Measurements from ENCODE around the gene POR. TPM values are rescaled to one million over a fixed set of nuclear protein-coding genes. Genes with fewer than 3 reads are reported as not detected.

Gene POR
- total and polyA plus RNA-seq, 11 donors = 38.3 to 202 (median 80.0) TPM

DNA sequence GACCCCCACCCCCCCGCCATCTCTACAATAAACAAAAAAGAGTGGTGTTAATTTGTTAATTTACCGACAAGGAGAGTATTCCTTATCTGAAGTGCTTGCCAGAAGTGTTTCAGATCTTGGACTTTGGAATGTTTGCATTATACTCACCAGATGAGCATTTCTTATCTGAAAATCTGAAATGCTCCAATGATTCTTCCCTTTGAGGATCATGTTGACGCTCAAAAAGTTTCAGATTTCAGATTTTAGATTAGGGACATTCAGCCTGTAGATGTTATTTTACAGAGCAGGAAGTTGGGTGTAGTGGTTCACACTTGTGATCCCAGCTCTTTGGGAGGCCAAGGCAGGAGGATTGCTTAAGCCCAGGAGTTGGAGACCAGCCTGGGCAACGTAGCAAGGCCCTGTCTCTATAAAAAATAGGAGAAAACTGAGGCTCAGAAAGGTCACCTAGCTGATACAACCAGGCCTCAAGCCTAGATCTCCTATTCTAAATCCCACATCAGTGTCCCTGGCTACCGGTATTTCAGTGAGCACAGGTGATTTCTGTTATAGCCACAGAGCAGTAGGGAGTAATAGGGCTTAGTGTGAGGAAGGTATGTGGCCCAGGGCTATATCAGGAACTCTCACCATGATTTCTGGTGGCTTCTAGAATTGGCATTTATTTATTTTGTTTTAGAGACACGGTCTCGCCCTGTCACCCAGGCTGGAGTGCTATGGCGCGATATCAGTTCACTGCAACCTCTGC, 44.0 kb downstream of the POR start:
- intact Hi-C loops (cut with DNase I) = loop anchor here in 2 of 10 donors (5.0 to 10.0 kb wide), 2 partner anchors 37 to 56 kb away; no protein-coding TSS in a partner anchor
- DNase-seq (peak in 1 of 5 donors; percentile 11), ATAC-seq (no peak)
- no peaks in the 10 kb centered on the region for H3K9me3 ChIP-seq
- H3K27ac ChIP-seq = no peak overlapping the region
- H3K4me1 ChIP-seq = peaks cover 0 to 38% (median 23%) of the 10 kb centered on the region in 12 donors
- no peak overlapping the region for H3K4me3 ChIP-seq
- 91 to 95% (median 93%) methylated on average over 9 of the region's 9 CpGs for WGBS, 4 donors
- TF ChIP-seq POLR2A (IDR thresholded peaks at IDR 0.05) = no peak
- TF ChIP-seq, protein P1, sequence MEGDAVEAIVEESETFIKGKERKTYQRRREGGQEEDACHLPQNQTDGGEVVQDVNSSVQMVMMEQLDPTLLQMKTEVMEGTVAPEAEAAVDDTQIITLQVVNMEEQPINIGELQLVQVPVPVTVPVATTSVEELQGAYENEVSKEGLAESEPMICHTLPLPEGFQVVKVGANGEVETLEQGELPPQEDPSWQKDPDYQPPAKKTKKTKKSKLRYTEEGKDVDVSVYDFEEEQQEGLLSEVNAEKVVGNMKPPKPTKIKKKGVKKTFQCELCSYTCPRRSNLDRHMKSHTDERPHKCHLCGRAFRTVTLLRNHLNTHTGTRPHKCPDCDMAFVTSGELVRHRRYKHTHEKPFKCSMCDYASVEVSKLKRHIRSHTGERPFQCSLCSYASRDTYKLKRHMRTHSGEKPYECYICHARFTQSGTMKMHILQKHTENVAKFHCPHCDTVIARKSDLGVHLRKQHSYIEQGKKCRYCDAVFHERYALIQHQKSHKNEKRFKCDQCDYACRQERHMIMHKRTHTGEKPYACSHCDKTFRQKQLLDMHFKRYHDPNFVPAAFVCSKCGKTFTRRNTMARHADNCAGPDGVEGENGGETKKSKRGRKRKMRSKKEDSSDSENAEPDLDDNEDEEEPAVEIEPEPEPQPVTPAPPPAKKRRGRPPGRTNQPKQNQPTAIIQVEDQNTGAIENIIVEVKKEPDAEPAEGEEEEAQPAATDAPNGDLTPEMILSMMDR (IDR thresholded peaks at IDR 0.05) = no peak
- peaks cover 0 to 75% (median 49%) of the 10 kb centered on the region in 9 donors for H3K36me3 ChIP-seq
- H3K27me3 ChIP-seq = no peaks in the 10 kb centered on the region

DNA sequence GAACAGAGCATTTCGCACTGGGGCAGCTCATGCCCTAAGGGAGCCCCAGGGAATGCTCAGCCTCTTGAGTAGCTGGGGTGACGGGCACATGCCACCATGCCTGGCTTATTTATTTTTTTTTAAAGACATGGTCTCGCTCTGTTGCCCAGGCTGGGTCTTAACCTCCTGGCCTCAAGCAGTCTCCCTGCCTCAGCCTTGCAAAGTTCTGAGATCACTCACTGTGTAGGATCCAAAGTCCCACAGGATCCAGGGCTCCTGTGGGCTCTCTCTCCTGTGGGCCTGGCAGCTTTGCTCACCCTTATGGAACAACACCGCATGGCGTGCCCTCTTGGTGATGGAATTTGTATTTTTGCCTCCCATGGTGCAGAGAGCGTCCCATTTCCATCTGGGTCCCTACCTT, 45.4 kb downstream of the POR start:
- 90 to 99% (median 96%) methylated on average over 5 to 6 of the region's 6 CpGs for WGBS, 4 donors
- Histone ChIP-seq H3K36me3 (peaks cover 0 to 61% (median 35%) of the 10 kb centered on the region in 9 donors), H3K4me3 (no peak overlapping the region), H3K4me1 (peaks cover 0 to 48% (median 25%) of the 10 kb centered on the region in 12 donors), H3K27ac (no peak overlapping the region), H3K9me3 (no peaks in the 10 kb centered on the region), H3K27me3 (no peaks in the 10 kb centered on the region)
- TF ChIP-seq, protein P1 (IDR thresholded peaks at IDR 0.05) = no peak
- TF ChIP-seq POLR2A (IDR thresholded peaks at IDR 0.05) = no peak
- intact Hi-C loops (cut with DNase I) = loop anchor here in 4 of 10 donors (5.0 to 10.0 kb wide), 5 partner anchors 37 to 86 kb away; partner anchors contain the start of genes POR (in 3 of the 4) and RHBDD2 (in 2 of the 4)
- DNase-seq = peak in 1 of 5 donors; percentile 1
- ATAC-seq = no peak

DNA sequence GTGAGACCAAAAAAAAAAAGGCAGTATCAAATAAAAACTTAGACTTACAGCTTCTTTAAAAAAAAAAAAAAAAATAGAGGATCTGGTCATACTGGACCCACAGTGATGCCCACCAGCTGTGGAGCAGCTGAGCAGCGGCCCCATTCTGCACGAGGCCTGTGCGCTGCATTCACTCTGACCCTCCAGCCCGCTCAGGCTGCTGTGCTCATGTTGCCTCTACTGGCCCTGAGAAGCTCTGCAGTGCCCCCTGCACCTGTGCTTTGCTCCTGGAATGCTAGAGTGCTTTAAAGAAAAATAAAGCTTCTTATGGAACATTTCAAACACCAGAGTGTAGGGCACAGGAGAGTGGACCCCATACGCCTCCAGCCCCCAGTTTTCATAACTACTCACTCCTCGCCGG, 46.3 kb downstream of the POR start:
- 83 to 86% (median 85%) methylated on average over 7 of the region's 7 CpGs for WGBS, 4 donors
- H3K4me3 ChIP-seq = no peak overlapping the region
- H3K4me1 ChIP-seq = peaks cover 0 to 56% (median 33%) of the 10 kb centered on the region in 12 donors
- H3K9me3 ChIP-seq = no peaks in the 10 kb centered on the region
- H3K36me3 ChIP-seq = peaks cover 0 to 52% (median 26%) of the 10 kb centered on the region in 9 donors
- DNase-seq (peak in 1 of 5 donors; percentile 26), ATAC-seq (no peak)
- intact Hi-C loops (cut with DNase I) = loop anchor here in 4 of 10 donors (5.0 to 10.0 kb wide), 5 partner anchors 36 to 86 kb away; partner anchors contain the start of genes POR (in 3 of the 4) and RHBDD2 (in 2 of the 4)
- TF ChIP-seq, protein P1 (IDR thresholded peaks at IDR 0.05) = no peak
- peak overlapping the region in 4 of 12 donors; percentile 12 to 92 (median 84) for H3K27ac ChIP-seq
- H3K27me3 ChIP-seq = no peaks in the 10 kb centered on the region

Measured in heart left ventricle (tissue), 16 donors.